GM12878 (cell line): ENCODE data around the gene TNFSF12. TPM values are rescaled to one million over a fixed set of nuclear protein-coding genes. Genes with fewer than 3 reads are reported as not detected.
A peak's percentile ranks its signal among the peaks of the same experiment; 100 is the strongest.

Source experiments
- ATAC-seq: fragments of 200-7000 bp; cut with Tn5 transposase; 3 replicates; pipeline ENCODE4 v1.9.1; 2020; ENCODE audit warnings: mild to moderate bottlenecking, moderate library complexity
- BruUV-seq: library from RNA; stranded (reverse); fragments of 400-500 nt; replicated peaks from 2 replicates; lab custom pipeline; 2021; lab: Mats Ljungman, UMichigan
- CTCF ChIA-PET: fragments of 300-600 bp; sonication (Branson Sonifier 250); formaldehyde crosslinking; extraction: SDS; loops from one replicate; lab custom pipeline; 2021; ENCODE audit warnings: inconsistent platforms; lab: Yijun Ruan, JAX
- POLR2A ChIA-PET: fragments of 350-600 bp; formaldehyde crosslinking; extraction: SDS; loops from one replicate; lab custom pipeline; 2021; ENCODE audit warnings: inconsistent platforms; lab: Charles Lee
- RAD21 ChIA-PET: fragments of 300-600 bp; sonication (Branson Sonifier 250); formaldehyde crosslinking; loops from one replicate; lab custom pipeline; 2023; ENCODE audit warnings: antibody characterized with exemption; ENCODE audit not compliant: unreplicated experiment; lab: Charles Lee
- SMC1A ChIA-PET: fragments of 300-600 bp; sonication (Branson Sonifier 250); formaldehyde crosslinking; loops from one replicate; lab custom pipeline; 2023; ENCODE audit not compliant: unreplicated experiment, uncharacterized antibody; lab: Charles Lee
- DNase-seq: peaks from one replicate; pipeline ENCODE4 v3.0.0-alpha.2; 2011; ENCODE audit warnings: low read depth, low spot score
- FAIRE-seq: peaks from 3 replicates; lab custom pipeline; 2011; peaks lifted over from hg19 to GRCh38; lab: Jason Lieb, UNC
- H2AFZ ChIP-seq: 2 replicates; pipeline ENCODE4 v1.6.0; 2011; ENCODE audit warnings: low read depth, low read length, control low read depth; ENCODE audit not compliant: control insufficient read depth
- H3K27ac ChIP-seq: 2 replicates; pipeline ENCODE4 v1.5.1; 2011; ENCODE audit warnings: control low read depth; ENCODE audit not compliant: control insufficient read depth, insufficient read depth
- H3K27me3 ChIP-seq, 2 experiments: replicated peaks in 1 of 2; 2 replicates each; pipeline versions ENCODE4 v1.6.0 to v1.6.1; 2011; ENCODE audit warnings: low read length in 1 of 2; ENCODE audit not compliant: control insufficient read depth in 2 of 2, insufficient read depth in 2 of 2
- H3K36me3 ChIP-seq, 2 experiments: 2 replicates each; pipeline ENCODE4 v1.5.1; 2011; ENCODE audit warnings: low read length in 1 of 2; ENCODE audit not compliant: control insufficient read depth in 2 of 2, insufficient read depth in 2 of 2
- H3K4me1 ChIP-seq: 2 replicates; pipeline ENCODE4 v1.6.1; 2011; ENCODE audit warnings: mild to moderate bottlenecking, low read length, moderate library complexity, mixed read lengths; ENCODE audit not compliant: control insufficient read depth, insufficient read depth
- H3K4me2 ChIP-seq: 2 replicates; pipeline ENCODE4 v1.6.0; 2011; ENCODE audit warnings: control low read depth; ENCODE audit not compliant: control insufficient read depth, insufficient read depth
- H3K4me3 ChIP-seq: fragments of 200-600 bp; sonication (generic); 2 replicates; pipeline ENCODE4 v1.5.1; 2016
- H3K79me2 ChIP-seq: 2 replicates; pipeline ENCODE4 v1.6.0; 2011; ENCODE audit warnings: low read length; ENCODE audit not compliant: control insufficient read depth, insufficient read depth
- H3K9ac ChIP-seq: 2 replicates; pipeline ENCODE4 v1.8.0; 2011; ENCODE audit warnings: low read length, control low read depth, mixed read lengths; ENCODE audit not compliant: control insufficient read depth, insufficient read depth
- H3K9me3 ChIP-seq: replicated peaks from 3 replicates; pipeline ENCODE4 v1.5.1; 2011; ENCODE audit warnings: mild to moderate bottlenecking, low read length; ENCODE audit not compliant: control insufficient read depth, insufficient read depth
- H4K20me1 ChIP-seq: 2 replicates; pipeline ENCODE4 v1.6.0; 2011; ENCODE audit not compliant: control insufficient read depth, insufficient read depth
- BACH1 ChIP-seq: fragments of 450-650 bp; IDR thresholded peaks from 2 replicates; pipeline ENCODE4 v1.6.1; 2017; ENCODE audit warnings: mild to moderate bottlenecking, borderline replicate concordance
- IKZF2 ChIP-seq, 2 experiments: fragments of 450-650 bp; IDR thresholded peaks; 2 replicates each; pipeline ENCODE4 v1.6.1; 2017; ENCODE audit warnings: mild to moderate bottlenecking in 2 of 2, moderate library complexity in 2 of 2
- MLLT1 ChIP-seq: fragments of 450-650 bp; IDR thresholded peaks from 2 replicates; pipeline ENCODE4 v1.6.1; 2016; ENCODE audit warnings: mild to moderate bottlenecking
- MYC ChIP-seq: IDR thresholded peaks from 2 replicates; pipeline ENCODE4 v1.6.1; 2011; ENCODE audit warnings: mild to moderate bottlenecking, low read length, moderate library complexity, inconsistent platforms; ENCODE audit not compliant: insufficient read depth, insufficient replicate concordance, insufficient read length, severe bottlenecking
- POLR2A ChIP-seq: IDR thresholded peaks from 2 replicates; pipeline ENCODE4 v1.6.1; 2011; ENCODE audit warnings: low read depth, mild to moderate bottlenecking, low read length
- SREBF1 ChIP-seq: IDR thresholded peaks from 2 replicates; pipeline ENCODE4 v1.6.1; 2012; ENCODE audit warnings: mild to moderate bottlenecking, low read length
- TARDBP ChIP-seq: IDR thresholded peaks from 2 replicates; pipeline ENCODE4 v1.6.1; 2016; ENCODE audit warnings: borderline replicate concordance
- WGBS: methylation state at CpG from one replicate; pipeline ENCODE4 v1.1.6; 2016; ENCODE audit warnings: low lambda C conversion rate; ENCODE audit not compliant: insufficient replicate concordance, insufficient coverage; ENCODE audit errors: missing lambda C conversion rate; 5-methylcytosine and 5-hydroxymethylcytosine counted together
- in situ Hi-C: fragments of 300-500 bp; cut with MboI; formaldehyde crosslinking; loops from 9 replicates; pipeline ENCODE4 v1.14.3; 2018; ENCODE audit warnings: mixed read lengths
- intact Hi-C: fragments of 100-400 bp; cut with micrococcal nuclease; formaldehyde crosslinking; loops from one replicate; pipeline ENCODE4 v1.14.2; 2022; ENCODE audit not compliant: unreplicated experiment
- polyA plus RNA-seq, 11 experiments: library from polyadenylated mRNA; depleted of rRNA in 4 of 11; unstranded in 6 of 11; stranded (reverse) in 5 of 11; fragments of >200 nt; fragmentation: Nextera tagmentation in 4 of 11; fragmentation: Illumina TruSeq in 1 of 11; extraction: Ambion mirVana in 4 of 11; extraction: Trizol in 1 of 11; gene quantifications; 1 replicate in 1 of 11; 2 replicates in 10 of 11; pipeline versions ENCODE4 v1.2.1 to v1.2.3, GENCODE V29; 2011 to 2016; ENCODE audit warnings: inconsistent platforms in 2 of 11, missing spikeins in 2 of 11, low read depth in 1 of 11
- total RNA-seq, 4 experiments: library from RNA; depleted of rRNA in 3 of 4; stranded (reverse); fragments of >200 nt in 3 of 4; fragmentation: Illumina TruSeq in 1 of 4; extraction: Trizol in 1 of 4; gene quantifications; 2 replicates each; pipeline versions ENCODE4 v1.2.1 to v1.2.3, GENCODE V29; 2013 to 2021
- TF ChIP-seq, protein P1 (sequence below): fragments of 450-650 bp; formaldehyde crosslinking; IDR thresholded peaks from 2 replicates; pipeline ENCODE4 v1.5.0; 2022; ENCODE audit warnings: mild to moderate bottlenecking, missing genetic modification characterization

Gene TNFSF12
- total and polyA plus RNA-seq, 10 of the 15 experiments (the other 5 are each of a cell fraction or from before 2014, with no cell fraction given), result 0.32 to 7.0 (median 2.6) TPM

GRCh38 chr17:7580604-7581575, 32.0 kb downstream of the TNFSF12 start (continued):
- TF ChIP-seq, protein P1, sequence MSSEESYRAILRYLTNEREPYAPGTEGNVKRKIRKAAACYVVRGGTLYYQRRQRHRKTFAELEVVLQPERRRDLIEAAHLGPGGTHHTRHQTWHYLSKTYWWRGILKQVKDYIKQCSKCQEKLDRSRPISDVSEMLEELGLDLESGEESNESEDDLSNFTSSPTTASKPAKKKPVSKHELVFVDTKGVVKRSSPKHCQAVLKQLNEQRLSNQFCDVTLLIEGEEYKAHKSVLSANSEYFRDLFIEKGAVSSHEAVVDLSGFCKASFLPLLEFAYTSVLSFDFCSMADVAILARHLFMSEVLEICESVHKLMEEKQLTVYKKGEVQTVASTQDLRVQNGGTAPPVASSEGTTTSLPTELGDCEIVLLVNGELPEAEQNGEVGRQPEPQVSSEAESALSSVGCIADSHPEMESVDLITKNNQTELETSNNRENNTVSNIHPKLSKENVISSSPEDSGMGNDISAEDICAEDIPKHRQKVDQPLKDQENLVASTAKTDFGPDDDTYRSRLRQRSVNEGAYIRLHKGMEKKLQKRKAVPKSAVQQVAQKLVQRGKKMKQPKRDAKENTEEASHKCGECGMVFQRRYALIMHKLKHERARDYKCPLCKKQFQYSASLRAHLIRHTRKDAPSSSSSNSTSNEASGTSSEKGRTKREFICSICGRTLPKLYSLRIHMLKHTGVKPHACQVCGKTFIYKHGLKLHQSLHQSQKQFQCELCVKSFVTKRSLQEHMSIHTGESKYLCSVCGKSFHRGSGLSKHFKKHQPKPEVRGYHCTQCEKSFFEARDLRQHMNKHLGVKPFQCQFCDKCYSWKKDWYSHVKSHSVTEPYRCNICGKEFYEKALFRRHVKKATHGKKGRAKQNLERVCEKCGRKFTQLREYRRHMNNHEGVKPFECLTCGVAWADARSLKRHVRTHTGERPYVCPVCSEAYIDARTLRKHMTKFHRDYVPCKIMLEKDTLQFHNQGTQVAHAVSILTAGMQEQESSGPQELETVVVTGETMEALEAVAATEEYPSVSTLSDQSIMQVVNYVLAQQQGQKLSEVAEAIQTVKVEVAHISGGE, result no peak
- TF ChIP-seq TARDBP, result no peak

DNA sequence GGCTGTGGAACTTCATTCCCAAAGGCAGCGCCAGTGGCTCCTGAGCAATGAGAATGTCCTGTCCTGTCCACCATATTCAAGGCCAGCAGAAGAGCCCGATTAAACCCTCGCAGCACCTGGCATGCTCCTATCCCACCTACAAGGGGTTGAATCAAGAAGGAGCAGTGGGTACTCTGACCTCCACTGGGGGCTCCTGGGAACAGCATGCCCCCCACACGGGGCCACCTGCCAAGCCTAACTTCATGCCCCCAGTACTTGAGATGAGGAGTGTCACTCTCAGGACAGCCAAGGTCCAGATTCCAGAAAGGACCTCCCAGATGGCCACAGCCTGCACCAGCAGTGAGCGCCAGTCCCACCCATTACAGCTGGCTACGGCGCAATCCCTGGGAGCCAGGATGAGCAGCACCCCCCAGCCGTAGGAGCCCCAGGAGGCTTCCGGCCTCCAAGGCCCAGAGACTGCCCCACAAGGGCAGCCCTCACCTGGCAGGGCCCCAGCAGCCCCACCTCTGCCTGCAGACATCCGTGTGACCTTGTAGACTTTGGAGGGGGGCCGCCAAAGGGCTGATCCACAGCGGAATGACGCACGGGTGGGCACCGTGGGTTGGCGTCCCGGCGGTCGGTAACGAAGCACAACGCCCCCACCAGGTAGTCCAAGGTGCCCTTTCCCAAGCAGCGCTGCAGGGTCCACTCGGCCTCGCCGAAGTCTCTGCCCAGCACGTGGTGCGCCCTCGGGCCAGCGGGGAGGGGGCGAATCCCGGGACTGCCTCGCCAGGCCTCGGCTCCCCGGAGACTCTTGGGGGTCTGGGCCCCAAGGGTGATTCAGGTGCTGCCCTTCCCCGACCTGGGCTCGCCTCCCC, 33.8 kb downstream of the TNFSF12 start:
- H2AFZ ChIP-seq, result no peak overlapping the region
- intact Hi-C loops, result loop anchor here (5.0 kb wide), 1 partner anchor 35 kb away; no protein-coding TSS in a partner anchor
- in situ Hi-C loops, result no loop called here
- ChIA-PET POLR2A (interaction anchor here (1.4 to 3.6 kb wide), 3 partner anchors 9 to 104 kb away, joined by 9 to 39 read pairs (median 31); partner anchors contain the start of genes SAT2, TP53 and WRAP53), RAD21 (interaction anchor here (1.4 to 4.0 kb wide), 5 partner anchors 9 to 146 kb away, joined by 6 to 43 read pairs (median 9); partner anchors contain the start of genes FXR2, SENP3, TP53 and WRAP53), CTCF (interaction anchor here (0.8 to 3.8 kb wide), 5 partner anchors 22 to 104 kb away, joined by 3 to 46 read pairs (median 11); partner anchors contain the start of genes SENP3, TNFSF12, TNFSF13 and TP53), SMC1A (interaction anchor here (1.0 to 4.6 kb wide), 5 partner anchors 7 to 104 kb away, joined by 3 to 42 read pairs (median 6); partner anchors contain the start of genes TP53 and WRAP53)
- peaks cover 36% of the 10 kb centered on the region for H3K79me2 ChIP-seq
- no peaks in the 10 kb centered on the region; the same call in 1 of the 2 replicates for H4K20me1 ChIP-seq
- no peaks in the 10 kb centered on the region for H3K9me3 ChIP-seq
- BruUV-seq, result no TSS peak
- WGBS, result 97% methylated on average over 24 of the region's 36 CpGs
- peak overlapping the region; percentile 75; the same call in 1 of the 2 replicates for H3K4me3 ChIP-seq
- ATAC-seq (no peak), DNase-seq (no peak), FAIRE-seq (no peak)
- H3K4me2 ChIP-seq, result peak overlapping the region; percentile 91
- no peaks in the 10 kb centered on the region for H3K27me3 ChIP-seq
- peak overlapping the region; percentile 100 for H3K9ac ChIP-seq
- H3K4me1 ChIP-seq, result peaks cover 42% of the 10 kb centered on the region
- 0 out of 2 replicates have a peak, but pooled peaks have one; percentile 8 for TF ChIP-seq MLLT1
- no peak for TF ChIP-seq MYC
- no peak for TF ChIP-seq SREBF1
- TF ChIP-seq POLR2A, result peak; percentile 19; the same call in 1 of the 2 replicates
- TF ChIP-seq BACH1, result 0 out of 2 replicates have a peak, but pooled peaks have one; percentile 31
- no peak for TF ChIP-seq IKZF2 (IDR thresholded peaks at IDR 0.05)
- peaks cover 9 to 17% of the 10 kb centered on the region in 2 experiments; a peak in 3 of 4 replicates for H3K36me3 ChIP-seq
- peak overlapping the region; percentile 99 for H3K27ac ChIP-seq
